Nephron progenitor cell (in vitro differentiated cells): ENCODE data around the gene PARP16.
A peak's percentile ranks its signal among the peaks of the same experiment; 100 is the strongest.

Source experiments
- DNase-seq: peaks from one replicate; pipeline ENCODE4 v3.0.0; 2021
- H3K27ac Mint-ChIP-seq: 2 replicates; pipeline ENCODE4 v1.8.0; 2021; ENCODE audit warnings: mild to moderate bottlenecking, moderate library complexity, mixed read lengths
- H3K27me3 Mint-ChIP-seq: 2 replicates; pipeline ENCODE4 v1.8.0; 2021; ENCODE audit warnings: mild to moderate bottlenecking, low read depth, mixed read lengths; ENCODE audit not compliant: poor library complexity
- H3K36me3 Mint-ChIP-seq: 2 replicates; pipeline ENCODE4 v1.8.0; 2021; ENCODE audit warnings: low read depth, mixed read lengths
- H3K4me1 Mint-ChIP-seq: 2 replicates; pipeline ENCODE4 v1.8.0; 2021; ENCODE audit warnings: mixed read lengths
- H3K4me3 Mint-ChIP-seq: 2 replicates; pipeline ENCODE4 v1.8.0; 2021; ENCODE audit warnings: mild to moderate bottlenecking, moderate library complexity, mixed read lengths
- H3K9me3 Mint-ChIP-seq: 2 replicates; pipeline ENCODE4 v1.8.0; 2021; ENCODE audit warnings: mild to moderate bottlenecking, moderate library complexity, mixed read lengths
- CTCF ChIP-seq: fragments of 200-600 bp; sonication (generic); IDR thresholded peaks from 2 replicates; pipeline ENCODE4 v1.5.0; 2021; ENCODE audit warnings: antibody characterized with exemption

Gene PARP16

GRCh38 chr15:65258375-65259262 lies 28.1 kb downstream of the PARP16 start:
- Mint-ChIP-seq H3K9me3 (no peaks in the 10 kb centered on the region), H3K27ac (peak overlapping the region; percentile 86), H3K4me1 (peaks cover 35% of the 10 kb centered on the region), H3K27me3 (peaks cover 3% of the 10 kb centered on the region), H3K4me3 (no peak overlapping the region), H3K36me3 (peaks cover 61% of the 10 kb centered on the region)
- no peak for DNase-seq
- TF ChIP-seq CTCF = no peak

- Mint-ChIP-seq H3K9me3 (no peaks in the 10 kb centered on the region), H3K27me3 (no peaks in the 10 kb centered on the region), H3K27ac (peak overlapping the region; percentile 47), H3K36me3 (peaks cover 49% of the 10 kb centered on the region), H3K4me3 (no peak overlapping the region), H3K4me1 (peaks cover 37% of the 10 kb centered on the region)
- TF ChIP-seq CTCF = no peak
- DNase-seq = no peak
These were observed 31.1 kb downstream of the PARP16 start for GRCh38 chr15:65255486-65256140.

DNA sequence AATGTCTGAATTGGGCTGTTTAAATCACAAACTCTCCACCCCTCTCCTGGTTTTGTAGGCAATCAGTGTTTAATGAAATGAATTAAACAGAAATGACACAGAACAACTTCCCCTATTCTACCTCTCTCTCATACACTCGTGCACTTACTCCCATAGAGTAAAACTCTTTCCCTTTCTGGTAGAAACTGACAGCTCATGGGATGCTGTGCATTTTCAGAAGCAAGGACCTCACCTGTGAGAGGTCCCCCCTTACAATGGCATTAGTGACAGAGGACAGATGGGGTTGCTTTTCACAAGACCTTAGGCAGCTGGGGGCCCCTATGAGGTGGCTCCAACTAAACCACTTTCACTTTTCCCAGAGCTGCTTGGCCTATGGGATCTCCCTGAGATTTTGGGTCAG lies 31.9 kb downstream of the PARP16 start:
- TF ChIP-seq CTCF = no peak
- no peaks in the 10 kb centered on the region for H3K9me3 Mint-ChIP-seq
- peaks cover 40% of the 10 kb centered on the region for H3K36me3 Mint-ChIP-seq
- no peak for DNase-seq
- no peak overlapping the region for H3K27ac Mint-ChIP-seq
- H3K4me3 Mint-ChIP-seq = no peak overlapping the region
- peaks cover 36% of the 10 kb centered on the region for H3K4me1 Mint-ChIP-seq
- H3K27me3 Mint-ChIP-seq = no peaks in the 10 kb centered on the region

GRCh38 chr15:65254356-65254755 lies 32.3 kb downstream of the PARP16 start:
- H3K4me1 Mint-ChIP-seq = peaks cover 36% of the 10 kb centered on the region
- peaks cover 36% of the 10 kb centered on the region for H3K36me3 Mint-ChIP-seq
- DNase-seq = no peak
- H3K27ac Mint-ChIP-seq = no peak overlapping the region
- TF ChIP-seq CTCF = no peak
- H3K27me3 Mint-ChIP-seq = no peaks in the 10 kb centered on the region
- H3K4me3 Mint-ChIP-seq = no peak overlapping the region
- no peaks in the 10 kb centered on the region for H3K9me3 Mint-ChIP-seq

DNA sequence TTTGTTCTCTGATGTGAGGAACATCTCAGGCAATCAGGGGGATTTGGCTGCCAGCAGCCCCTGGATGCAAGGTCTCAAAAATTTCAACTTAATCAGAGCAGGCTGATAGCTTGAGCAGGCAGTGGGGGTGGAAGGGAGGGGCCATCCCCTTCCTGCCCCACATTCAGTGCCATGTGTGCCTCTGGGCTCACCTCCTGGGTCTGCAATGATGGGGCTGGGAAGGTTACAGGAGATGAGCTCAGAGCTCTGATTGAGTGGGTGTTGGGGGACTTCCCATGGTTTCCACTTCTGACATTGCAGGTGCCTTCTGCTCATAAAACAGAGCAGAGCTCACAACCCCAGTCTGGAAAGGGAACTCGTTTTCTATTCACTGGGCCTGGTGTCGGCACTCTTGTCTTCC lies 37.0 kb downstream of the PARP16 start:
- no peak for TF ChIP-seq CTCF
- H3K36me3 Mint-ChIP-seq = peaks cover 32% of the 10 kb centered on the region

More for the DNA sequence above, 37.0 kb downstream of the PARP16 start:
- Mint-ChIP-seq H3K27me3 (peaks cover 3% of the 10 kb centered on the region), H3K9me3 (peaks cover under 1% of the 10 kb centered on the region), H3K4me1 (peaks cover 52% of the 10 kb centered on the region), H3K4me3 (no peak overlapping the region), H3K27ac (no peak overlapping the region)
- no peak for DNase-seq
